Measurements from ENCODE around the gene C3orf33. TPM values are rescaled to one million over a fixed set of nuclear protein-coding genes. Genes with fewer than 3 reads are reported as not detected.
"Not testable (repeated sequence)": the region's sequence is repeated elsewhere in the genome, so short reads cannot be mapped to it uniquely, and the experiment has no call there.

C3orf33 gene
- total and polyA plus RNA-seq, 2 experiments from 2014 or later, result 6.4 to 9.4 TPM

- Histone ChIP-seq H3K27ac (no peak overlapping the region), H3K9me3 (ENCODE audit: low read depth) (no peaks in the 10 kb centered on the region), H3K36me3 (replicated peaks; ENCODE audit: insufficient read depth, low read depth) (no peaks in the 10 kb centered on the region), H3K4me2 (no peak overlapping the region), H3K9me2 (replicated peaks; ENCODE audit: insufficient read depth) (no peaks in the 10 kb centered on the region), H3K4me3 (no peak overlapping the region), H4K20me1 (ENCODE audit: insufficient read depth, poor library complexity, severe bottlenecking) (no peaks in the 10 kb centered on the region), H2AFZ (no peak overlapping the region), H3K79me2 (no peaks in the 10 kb centered on the region), H3K27me3 (no peaks in the 10 kb centered on the region), H3K4me1 (ENCODE audit: insufficient read depth) (no peaks in the 10 kb centered on the region)
- TF ChIP-seq EZH2 (IDR thresholded peaks at IDR 0.05; ENCODE audit: borderline replicate concordance), result no peak
- TF ChIP-seq CTCF (IDR thresholded peaks at IDR 0.05; ENCODE audit: poor library complexity), result no peak
- no peak for TF ChIP-seq EZH2phosphoT487 (IDR thresholded peaks at IDR 0.05; ENCODE audit: low read depth, severe bottlenecking, unreplicated experiment)
- DNase-seq (ENCODE audit: low spot score), result no peak
Measured at GRCh38 chr3:155815030-155815545, 9.0 kb upstream of the C3orf33 start.

GRCh38 chr3:155813224-155813623 lies 7.1 kb upstream of the C3orf33 start:
- H3K27ac ChIP-seq; H3K9me3 ChIP-seq (ENCODE audit: low read depth); DNase-seq (ENCODE audit: low spot score); H3K36me3 ChIP-seq (replicated peaks; ENCODE audit: insufficient read depth, low read depth); H4K20me1 ChIP-seq (ENCODE audit: insufficient read depth, poor library complexity, severe bottlenecking); H3K9me2 ChIP-seq (replicated peaks; ENCODE audit: insufficient read depth); H2AFZ ChIP-seq; H3K4me3 ChIP-seq; H3K4me2 ChIP-seq; H3K4me1 ChIP-seq (ENCODE audit: insufficient read depth); H3K27me3 ChIP-seq; H3K79me2 ChIP-seq: not testable (repeated sequence)

- Histone ChIP-seq H3K4me1 (ENCODE audit: insufficient read depth) (peaks cover 6% of the 10 kb centered on the region), H3K27me3 (no peaks in the 10 kb centered on the region), H3K4me2 (no peak overlapping the region), H3K27ac (no peak overlapping the region), H3K36me3 (replicated peaks; ENCODE audit: insufficient read depth, low read depth) (no peaks in the 10 kb centered on the region), H3K9me2 (replicated peaks; ENCODE audit: insufficient read depth) (no peaks in the 10 kb centered on the region), H4K20me1 (ENCODE audit: insufficient read depth, poor library complexity, severe bottlenecking) (no peaks in the 10 kb centered on the region), H2AFZ (no peak overlapping the region), H3K9me3 (ENCODE audit: low read depth) (no peaks in the 10 kb centered on the region), H3K4me3 (no peak overlapping the region), H3K79me2 (no peaks in the 10 kb centered on the region)
- no peak for TF ChIP-seq CTCF (IDR thresholded peaks at IDR 0.05; ENCODE audit: poor library complexity)
- DNase-seq (ENCODE audit: low spot score), result no peak
Measured at GRCh38 chr3:155809181-155809580, 3.1 kb upstream of the C3orf33 start.

GRCh38 chr3:155807823-155808222 lies 1.7 kb upstream of the C3orf33 start:
- TF ChIP-seq EZH2phosphoT487 (IDR thresholded peaks at IDR 0.05; ENCODE audit: low read depth, severe bottlenecking, unreplicated experiment) (no peak), CTCF (IDR thresholded peaks at IDR 0.05; ENCODE audit: poor library complexity) (no peak), EZH2 (IDR thresholded peaks at IDR 0.05; ENCODE audit: borderline replicate concordance) (no peak)
- no peak overlapping the region for H3K27ac ChIP-seq
- WGBS (ENCODE audit: low lambda C conversion rate, missing lambda C conversion rate), result 92% methylated on average over 2 of the region's 2 CpGs
- H3K9me3 ChIP-seq (ENCODE audit: low read depth), result no peaks in the 10 kb centered on the region
- H2AFZ ChIP-seq, result no peak overlapping the region
- no peaks in the 10 kb centered on the region for H4K20me1 ChIP-seq (ENCODE audit: insufficient read depth, poor library complexity, severe bottlenecking)
- peaks cover 6% of the 10 kb centered on the region for H3K4me1 ChIP-seq (ENCODE audit: insufficient read depth)
- H3K4me2 ChIP-seq, result no peak overlapping the region
- DNase-seq (ENCODE audit: low spot score), result no peak
- H3K9me2 ChIP-seq (replicated peaks; ENCODE audit: insufficient read depth), result no peaks in the 10 kb centered on the region
- H3K27me3 ChIP-seq, result no peaks in the 10 kb centered on the region
- no peaks in the 10 kb centered on the region for H3K79me2 ChIP-seq
- H3K36me3 ChIP-seq (replicated peaks; ENCODE audit: insufficient read depth, low read depth), result no peaks in the 10 kb centered on the region
- no peak overlapping the region for H3K4me3 ChIP-seq

Measured in hepatocyte (in vitro differentiated cells).